ENCODE measurements around the gene GNAQ. TPM values are rescaled to one million over a fixed set of nuclear protein-coding genes. Genes with fewer than 3 reads are reported as not detected.
A peak's percentile ranks its signal among the peaks of the same experiment; 100 is the strongest.

Gene GNAQ
- total RNA-seq, 2 donors from 2014 or later: 84.1 to 86.5 TPM

- peak; percentile 11 for ATAC-seq
- intact Hi-C loops (cut with DNase I, micrococcal nuclease): loop anchor here in 1 of 2 donors (10.0 kb wide), 1 partner anchor 191 kb away; no protein-coding TSS in a partner anchor
- DNase-seq: peak in 1 of 2 donors; percentile 41
Observed at GRCh38 chr9:78035383-78035993, 3.9 kb upstream of the GNAQ start.

- intact Hi-C loops (cut with DNase I, micrococcal nuclease): loop anchor here in 1 of 2 donors (10.0 kb wide), 1 partner anchor 189 kb away; no protein-coding TSS in a partner anchor
- peak; percentile 16 for ATAC-seq
- no peak for DNase-seq
Observed at GRCh38 chr9:78033870-78034269, 2.3 kb upstream of the GNAQ start.

- intact Hi-C loops (cut with DNase I, micrococcal nuclease): loop anchor here in 1 of 2 donors (10.0 kb wide), 1 partner anchor 188 kb away; no protein-coding TSS in a partner anchor
- ATAC-seq (peak; percentile 37), DNase-seq (no peak)
Observed at GRCh38 chr9:78032730-78033457, 1.3 kb upstream of the GNAQ start.

- peak; percentile 79 for ATAC-seq
- intact Hi-C loops (cut with DNase I, micrococcal nuclease): loop anchor here in 1 of 2 donors (10.0 kb wide), 1 partner anchor 187 kb away; no protein-coding TSS in a partner anchor
- peak; percentile 92 to 96 for DNase-seq
Observed at GRCh38 chr9:78031893-78032729, 500 bp upstream of the GNAQ start.

GRCh38 chr9:78030553-78031443 lies 813 bp downstream of the GNAQ start:
- intact Hi-C loops (cut with DNase I, micrococcal nuclease): loop anchor here in 1 of 2 donors (10.0 kb wide), 1 partner anchor 186 kb away; no protein-coding TSS in a partner anchor
- peak; percentile 43 for ATAC-seq
- peak; percentile 65 to 74 for DNase-seq

GRCh38 chr9:78030296-78030552 lies 1.4 kb downstream of the GNAQ start:
- DNase-seq (no peak), ATAC-seq (peak; percentile 9)
- intact Hi-C loops (cut with DNase I, micrococcal nuclease): loop anchor here in 1 of 2 donors (10.0 kb wide), 1 partner anchor 185 kb away; no protein-coding TSS in a partner anchor

- intact Hi-C loops (cut with DNase I, micrococcal nuclease): loop anchor here in 1 of 2 donors (10.0 kb wide), 1 partner anchor 185 kb away; no protein-coding TSS in a partner anchor
- ATAC-seq: no peak
- DNase-seq: no peak
Observed at GRCh38 chr9:78029551-78030295, 1.9 kb downstream of the GNAQ start.

GRCh38 chr9:78028926-78029325 lies 2.7 kb downstream of the GNAQ start:
- ATAC-seq: no peak
- intact Hi-C loops (cut with DNase I, micrococcal nuclease): no loop called here
- no peak for DNase-seq

- intact Hi-C loops (cut with DNase I, micrococcal nuclease): no loop called here
- DNase-seq: no peak
- ATAC-seq: no peak
Observed at GRCh38 chr9:78026947-78027346, 4.7 kb downstream of the GNAQ start.

GRCh38 chr9:78026416-78026815 lies 5.2 kb downstream of the GNAQ start:
- DNase-seq (no peak), ATAC-seq (no peak)
- intact Hi-C loops (cut with DNase I, micrococcal nuclease): no loop called here

- intact Hi-C loops (cut with DNase I, micrococcal nuclease): no loop called here
- no peak for DNase-seq
- ATAC-seq: no peak
Observed at GRCh38 chr9:78025186-78025585, 6.4 kb downstream of the GNAQ start.

- intact Hi-C loops (cut with DNase I, micrococcal nuclease): no loop called here
- DNase-seq (no peak), ATAC-seq (peak; percentile 74)
Observed at GRCh38 chr9:78023003-78023741, 8.4 kb downstream of the GNAQ start.

GRCh38 chr9:78021697-78022096 lies 9.9 kb downstream of the GNAQ start:
- intact Hi-C loops (cut with DNase I, micrococcal nuclease): no loop called here
- DNase-seq (peak; percentile 63 to 64), ATAC-seq (peak; percentile 87)

- ATAC-seq (no peak), DNase-seq (no peak)
- intact Hi-C loops (cut with DNase I, micrococcal nuclease): no loop called here
Observed at GRCh38 chr9:78017190-78017693, 14.4 kb downstream of the GNAQ start.

GRCh38 chr9:78015241-78015640 lies 16.4 kb downstream of the GNAQ start:
- ATAC-seq: no peak
- intact Hi-C loops (cut with DNase I, micrococcal nuclease): no loop called here
- DNase-seq: no peak

GRCh38 chr9:78014776-78015175 lies 16.8 kb downstream of the GNAQ start:
- no peak for DNase-seq
- intact Hi-C loops (cut with DNase I, micrococcal nuclease): no loop called here
- no peak for ATAC-seq

GRCh38 chr9:78013934-78014333 lies 17.7 kb downstream of the GNAQ start:
- intact Hi-C loops (cut with DNase I, micrococcal nuclease): no loop called here
- DNase-seq (no peak), ATAC-seq (no peak)
